GM12878 (cell line): ENCODE data around the gene TRAF2. TPM values are rescaled to one million over a fixed set of nuclear protein-coding genes. Genes with fewer than 3 reads are reported as not detected.

ENCODE experiments used
- CREB1 ChIP-seq: IDR thresholded peaks from 2 replicates; pipeline ENCODE4 v1.6.1; 2012; ENCODE audit warnings: low read depth, mild to moderate bottlenecking, inconsistent platforms
- FOXM1 ChIP-seq: IDR thresholded peaks from 2 replicates; pipeline ENCODE4 v1.6.1; 2012; ENCODE audit warnings: low read depth, mild to moderate bottlenecking, inconsistent platforms, low read length, moderate library complexity
- HSF1 ChIP-seq: fragments of 150-350 bp; IDR thresholded peaks from 2 replicates; pipeline ENCODE4 v1.6.1; 2014; ENCODE audit warnings: mild to moderate bottlenecking, low read depth, low read length
- KAT2A ChIP-seq: conservative IDR thresholded peaks from 2 replicates; pipeline ENCODE4 v1.6.1; 2011; ENCODE audit warnings: low read depth, low read length; ENCODE audit not compliant: control insufficient read depth
- MTA2 ChIP-seq: fragments of 450-650 bp; IDR thresholded peaks from 2 replicates; pipeline ENCODE4 v1.6.1; 2016; ENCODE audit warnings: low read depth, mild to moderate bottlenecking, moderate library complexity
- PAX5 ChIP-seq: IDR thresholded peaks from 2 replicates; pipeline ENCODE4 v1.6.1; 2011; ENCODE audit warnings: low read depth, low read length, borderline replicate concordance
- POLR2A ChIP-seq: IDR thresholded peaks from 2 replicates; pipeline ENCODE4 v1.6.1; 2011; ENCODE audit warnings: low read depth, mild to moderate bottlenecking, low read length
- RUNX3 ChIP-seq: IDR thresholded peaks from 2 replicates; pipeline ENCODE4 v1.6.1; 2012; ENCODE audit warnings: low read length, inconsistent platforms
- TAF1 ChIP-seq: IDR thresholded peaks from 2 replicates; pipeline ENCODE4 v1.6.1; 2011; ENCODE audit warnings: mild to moderate bottlenecking, low read depth, low read length, borderline replicate concordance
- TARDBP ChIP-seq: IDR thresholded peaks from 2 replicates; pipeline ENCODE4 v1.6.1; 2016; ENCODE audit warnings: borderline replicate concordance
- polyA plus RNA-seq, 11 experiments: library from polyadenylated mRNA; depleted of rRNA in 4 of 11; unstranded in 6 of 11; stranded (reverse) in 5 of 11; fragments of >200 nt; fragmentation: Nextera tagmentation in 4 of 11; fragmentation: Illumina TruSeq in 1 of 11; extraction: Ambion mirVana in 4 of 11; extraction: Trizol in 1 of 11; gene quantifications; 1 replicate in 1 of 11; 2 replicates in 10 of 11; pipeline versions ENCODE4 v1.2.1 to v1.2.3, GENCODE V29; 2011 to 2016; ENCODE audit warnings: inconsistent platforms in 2 of 11, missing spikeins in 2 of 11, low read depth in 1 of 11
- total RNA-seq, 4 experiments: library from RNA; depleted of rRNA in 3 of 4; stranded (reverse); fragments of >200 nt in 3 of 4; fragmentation: Illumina TruSeq in 1 of 4; extraction: Trizol in 1 of 4; gene quantifications; 2 replicates each; pipeline versions ENCODE4 v1.2.1 to v1.2.3, GENCODE V29; 2013 to 2021
- TF ChIP-seq, protein P1 (sequence below): fragments of 450-650 bp; IDR thresholded peaks from 2 replicates; pipeline ENCODE4 v1.6.1; 2018; ENCODE audit warnings: borderline replicate concordance, mild to moderate bottlenecking; ENCODE audit not compliant: partially characterized antibody
- TF ChIP-seq, protein P2 (sequence below): IDR thresholded peaks from 2 replicates; pipeline ENCODE4 v1.6.1; 2012; ENCODE audit warnings: improper control_type of control experiment, low read depth, low read length; ENCODE audit not compliant: insufficient replicate concordance

TRAF2 gene
- total and polyA plus RNA-seq, 10 of the 15 experiments (the other 5 are each of a cell fraction or from before 2014, with no cell fraction given) = 0.34 to 39.5 (median 18.7) TPM

- TF ChIP-seq, protein P1, sequence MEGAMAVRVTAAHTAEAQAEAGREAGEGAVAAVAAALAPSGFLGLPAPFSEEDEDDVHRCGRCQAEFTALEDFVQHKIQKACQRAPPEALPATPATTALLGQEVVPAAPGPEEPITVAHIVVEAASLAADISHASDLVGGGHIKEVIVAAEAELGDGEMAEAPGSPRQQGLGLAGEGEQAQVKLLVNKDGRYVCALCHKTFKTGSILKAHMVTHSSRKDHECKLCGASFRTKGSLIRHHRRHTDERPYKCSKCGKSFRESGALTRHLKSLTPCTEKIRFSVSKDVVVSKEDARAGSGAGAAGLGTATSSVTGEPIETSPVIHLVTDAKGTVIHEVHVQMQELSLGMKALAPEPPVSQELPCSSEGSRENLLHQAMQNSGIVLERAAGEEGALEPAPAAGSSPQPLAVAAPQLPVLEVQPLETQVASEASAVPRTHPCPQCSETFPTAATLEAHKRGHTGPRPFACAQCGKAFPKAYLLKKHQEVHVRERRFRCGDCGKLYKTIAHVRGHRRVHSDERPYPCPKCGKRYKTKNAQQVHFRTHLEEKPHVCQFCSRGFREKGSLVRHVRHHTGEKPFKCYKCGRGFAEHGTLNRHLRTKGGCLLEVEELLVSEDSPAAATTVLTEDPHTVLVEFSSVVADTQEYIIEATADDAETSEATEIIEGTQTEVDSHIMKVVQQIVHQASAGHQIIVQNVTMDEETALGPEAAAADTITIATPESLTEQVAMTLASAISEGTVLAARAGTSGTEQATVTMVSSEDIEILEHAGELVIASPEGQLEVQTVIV = no peak
- TF ChIP-seq, protein P2, sequence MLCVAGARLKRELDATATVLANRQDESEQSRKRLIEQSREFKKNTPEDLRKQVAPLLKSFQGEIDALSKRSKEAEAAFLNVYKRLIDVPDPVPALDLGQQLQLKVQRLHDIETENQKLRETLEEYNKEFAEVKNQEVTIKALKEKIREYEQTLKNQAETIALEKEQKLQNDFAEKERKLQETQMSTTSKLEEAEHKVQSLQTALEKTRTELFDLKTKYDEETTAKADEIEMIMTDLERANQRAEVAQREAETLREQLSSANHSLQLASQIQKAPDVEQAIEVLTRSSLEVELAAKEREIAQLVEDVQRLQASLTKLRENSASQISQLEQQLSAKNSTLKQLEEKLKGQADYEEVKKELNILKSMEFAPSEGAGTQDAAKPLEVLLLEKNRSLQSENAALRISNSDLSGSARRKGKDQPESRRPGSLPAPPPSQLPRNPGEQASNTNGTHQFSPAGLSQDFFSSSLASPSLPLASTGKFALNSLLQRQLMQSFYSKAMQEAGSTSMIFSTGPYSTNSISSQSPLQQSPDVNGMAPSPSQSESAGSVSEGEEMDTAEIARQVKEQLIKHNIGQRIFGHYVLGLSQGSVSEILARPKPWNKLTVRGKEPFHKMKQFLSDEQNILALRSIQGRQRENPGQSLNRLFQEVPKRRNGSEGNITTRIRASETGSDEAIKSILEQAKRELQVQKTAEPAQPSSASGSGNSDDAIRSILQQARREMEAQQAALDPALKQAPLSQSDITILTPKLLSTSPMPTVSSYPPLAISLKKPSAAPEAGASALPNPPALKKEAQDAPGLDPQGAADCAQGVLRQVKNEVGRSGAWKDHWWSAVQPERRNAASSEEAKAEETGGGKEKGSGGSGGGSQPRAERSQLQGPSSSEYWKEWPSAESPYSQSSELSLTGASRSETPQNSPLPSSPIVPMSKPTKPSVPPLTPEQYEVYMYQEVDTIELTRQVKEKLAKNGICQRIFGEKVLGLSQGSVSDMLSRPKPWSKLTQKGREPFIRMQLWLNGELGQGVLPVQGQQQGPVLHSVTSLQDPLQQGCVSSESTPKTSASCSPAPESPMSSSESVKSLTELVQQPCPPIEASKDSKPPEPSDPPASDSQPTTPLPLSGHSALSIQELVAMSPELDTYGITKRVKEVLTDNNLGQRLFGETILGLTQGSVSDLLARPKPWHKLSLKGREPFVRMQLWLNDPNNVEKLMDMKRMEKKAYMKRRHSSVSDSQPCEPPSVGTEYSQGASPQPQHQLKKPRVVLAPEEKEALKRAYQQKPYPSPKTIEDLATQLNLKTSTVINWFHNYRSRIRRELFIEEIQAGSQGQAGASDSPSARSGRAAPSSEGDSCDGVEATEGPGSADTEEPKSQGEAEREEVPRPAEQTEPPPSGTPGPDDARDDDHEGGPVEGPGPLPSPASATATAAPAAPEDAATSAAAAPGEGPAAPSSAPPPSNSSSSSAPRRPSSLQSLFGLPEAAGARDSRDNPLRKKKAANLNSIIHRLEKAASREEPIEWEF = no peak
- TF ChIP-seq HSF1 (no peak), CREB1 (no peak), TAF1 (no peak), FOXM1 (no peak), KAT2A (no peak), MTA2 (no peak), POLR2A (no peak), PAX5 (no peak), RUNX3 (no peak), TARDBP (no peak)
Observed at GRCh38 chr9:136955943-136956335, 69.6 kb downstream of the TRAF2 start (continued).
